Measurements from ENCODE around the gene APBB1IP.
A peak's percentile ranks its signal among the peaks of the same experiment; 100 is the strongest.

APBB1IP gene

GRCh38 chr10:26543567-26544306 is 105.6 kb downstream of the APBB1IP start:
- H3K27ac ChIP-seq (ENCODE audit: extremely low read depth, low read depth, low read length) = no peak overlapping the region
- POLR2A ChIA-PET = no interaction called here
- H3K4me1 ChIP-seq (ENCODE audit: control insufficient read depth, insufficient read depth, low read length) = no peaks in the 10 kb centered on the region
- TF ChIP-seq ZNF670 (tag by site-specific recombination; IDR thresholded peaks at IDR 0.05; ENCODE audit: low read depth) (no peak), ZFHX2 (tag by site-specific recombination; conservative IDR thresholded peaks at IDR 0.05) (no peak)
- CTCF ChIA-PET = no interaction called here
- H3K9me3 ChIP-seq (ENCODE audit: control insufficient read depth, insufficient read depth, low read depth, low read length) = no peaks in the 10 kb centered on the region
- no peak overlapping the region for H3K4me3 ChIP-seq (ENCODE audit: low read depth, low read length)
- H3K36me3 ChIP-seq (ENCODE audit: control insufficient read depth in 2 of 2, insufficient read depth in 1 of 2, low read length in 2 of 2) = no peaks in the 10 kb centered on the region

DNA sequence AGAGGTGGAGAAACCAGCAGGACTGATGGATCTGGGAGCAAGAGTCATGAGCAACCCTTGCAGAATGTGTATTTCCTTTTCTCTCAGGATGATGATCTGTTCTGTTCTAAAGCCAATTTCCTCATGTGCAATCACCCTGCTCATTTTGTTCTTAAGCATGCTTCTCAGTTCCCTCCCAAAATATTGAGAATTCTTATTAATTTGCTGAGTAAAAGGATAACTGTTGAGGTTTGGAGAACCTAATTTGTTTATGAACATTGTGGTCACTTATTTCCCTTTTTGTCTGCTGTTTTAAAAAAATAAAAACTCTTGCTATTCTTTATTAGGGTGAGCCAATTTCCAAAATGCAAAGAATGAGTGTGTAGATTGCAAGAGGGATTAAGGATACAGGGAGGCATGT is 106.8 kb downstream of the APBB1IP start:
- POLR2A ChIA-PET = no interaction called here
- CTCF ChIA-PET = no interaction called here
- TF ChIP-seq SP2 (tag by site-specific recombination; IDR thresholded peaks at IDR 0.05) = no peak
- TF ChIP-seq REPIN1 (tag by site-specific recombination; IDR thresholded peaks at IDR 0.05; ENCODE audit: low read depth) = no peak
- TF ChIP-seq ZNF19 (tag by site-specific recombination; IDR thresholded peaks at IDR 0.05; ENCODE audit: low read depth) = no peak
- no peak for TF ChIP-seq MZF1 (tag by site-specific recombination; IDR thresholded peaks at IDR 0.05; ENCODE audit: borderline replicate concordance)
- no peaks in the 10 kb centered on the region for H3K36me3 ChIP-seq (ENCODE audit: control insufficient read depth in 2 of 2, insufficient read depth in 1 of 2, low read length in 2 of 2)
- no peaks in the 10 kb centered on the region for H3K4me1 ChIP-seq (ENCODE audit: control insufficient read depth, insufficient read depth, low read length)
- no peaks in the 10 kb centered on the region for H3K9me3 ChIP-seq (ENCODE audit: control insufficient read depth, insufficient read depth, low read depth, low read length)
- no peak overlapping the region for H3K4me3 ChIP-seq (ENCODE audit: low read depth, low read length)
- no peak overlapping the region for H3K27ac ChIP-seq (ENCODE audit: extremely low read depth, low read depth, low read length)

GRCh38 chr10:26550774-26551526 is 112.8 kb downstream of the APBB1IP start:
- no peak for TF ChIP-seq ZEB2 (tag by site-specific recombination; IDR thresholded peaks at IDR 0.05)
- no peak for TF ChIP-seq ZNF530 (tag by site-specific recombination; IDR thresholded peaks at IDR 0.05; ENCODE audit: low read depth)
- 0 out of 2 replicates have a peak, but pooled peaks have one; percentile 8 for TF ChIP-seq ZNF654 (tag by site-specific recombination; IDR thresholded peaks at IDR 0.05; ENCODE audit: low read depth)
- no peak for TF ChIP-seq ZNF138 (tag by site-specific recombination; IDR thresholded peaks at IDR 0.05; ENCODE audit: borderline replicate concordance)
- Histone ChIP-seq H3K27ac (ENCODE audit: extremely low read depth, low read depth, low read length) (no peak overlapping the region), H3K36me3 (ENCODE audit: control insufficient read depth in 2 of 2, insufficient read depth in 1 of 2, low read length in 2 of 2) (no peaks in the 10 kb centered on the region), H3K9me3 (ENCODE audit: control insufficient read depth, insufficient read depth, low read depth, low read length) (no peaks in the 10 kb centered on the region), H3K4me1 (ENCODE audit: control insufficient read depth, insufficient read depth, low read length) (no peaks in the 10 kb centered on the region), H3K4me3 (ENCODE audit: low read depth, low read length) (no peak overlapping the region)
- ChIA-PET CTCF (interaction anchor here (0.5 to 1.0 kb wide), 2 partner anchors 216 to 824 kb away, joined by 5 to 6 read pairs; no protein-coding TSS in a partner anchor), POLR2A (no interaction called here)

GRCh38 chr10:26554246-26554645 is 116.1 kb downstream of the APBB1IP start:
- no peaks in the 10 kb centered on the region for H3K4me1 ChIP-seq (ENCODE audit: control insufficient read depth, insufficient read depth, low read length)
- ChIA-PET POLR2A (no interaction called here), CTCF (interaction anchor here (0.8 to 8.6 kb wide), 3 partner anchors 218 to 796 kb away, joined by 3 to 133 read pairs (median 4); no protein-coding TSS in a partner anchor)
- H3K4me3 ChIP-seq (ENCODE audit: low read depth, low read length) = no peak overlapping the region
- H3K27ac ChIP-seq (ENCODE audit: extremely low read depth, low read depth, low read length) = no peak overlapping the region
- no peaks in the 10 kb centered on the region for H3K36me3 ChIP-seq (ENCODE audit: control insufficient read depth in 2 of 2, insufficient read depth in 1 of 2, low read length in 2 of 2)
- no peaks in the 10 kb centered on the region for H3K9me3 ChIP-seq (ENCODE audit: control insufficient read depth, insufficient read depth, low read depth, low read length)
- no peak for TF ChIP-seq ZNF626 (tag by site-specific recombination; IDR thresholded peaks at IDR 0.05)
- TF ChIP-seq REST (tag by site-specific recombination; IDR thresholded peaks at IDR 0.05) = no peak
- TF ChIP-seq HOXA7 (CRISPR knock-in tag; IDR thresholded peaks at IDR 0.05; ENCODE audit: borderline replicate concordance) = no peak
- TF ChIP-seq, protein P1, sequence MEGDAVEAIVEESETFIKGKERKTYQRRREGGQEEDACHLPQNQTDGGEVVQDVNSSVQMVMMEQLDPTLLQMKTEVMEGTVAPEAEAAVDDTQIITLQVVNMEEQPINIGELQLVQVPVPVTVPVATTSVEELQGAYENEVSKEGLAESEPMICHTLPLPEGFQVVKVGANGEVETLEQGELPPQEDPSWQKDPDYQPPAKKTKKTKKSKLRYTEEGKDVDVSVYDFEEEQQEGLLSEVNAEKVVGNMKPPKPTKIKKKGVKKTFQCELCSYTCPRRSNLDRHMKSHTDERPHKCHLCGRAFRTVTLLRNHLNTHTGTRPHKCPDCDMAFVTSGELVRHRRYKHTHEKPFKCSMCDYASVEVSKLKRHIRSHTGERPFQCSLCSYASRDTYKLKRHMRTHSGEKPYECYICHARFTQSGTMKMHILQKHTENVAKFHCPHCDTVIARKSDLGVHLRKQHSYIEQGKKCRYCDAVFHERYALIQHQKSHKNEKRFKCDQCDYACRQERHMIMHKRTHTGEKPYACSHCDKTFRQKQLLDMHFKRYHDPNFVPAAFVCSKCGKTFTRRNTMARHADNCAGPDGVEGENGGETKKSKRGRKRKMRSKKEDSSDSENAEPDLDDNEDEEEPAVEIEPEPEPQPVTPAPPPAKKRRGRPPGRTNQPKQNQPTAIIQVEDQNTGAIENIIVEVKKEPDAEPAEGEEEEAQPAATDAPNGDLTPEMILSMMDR (tag by site-specific recombination; IDR thresholded peaks at IDR 0.05) = no peak
- no peak for TF ChIP-seq IKZF3 (tag by site-specific recombination; IDR thresholded peaks at IDR 0.05)
- TF ChIP-seq SALL2 (tag by site-specific recombination; IDR thresholded peaks at IDR 0.05; ENCODE audit: borderline replicate concordance) = no peak
- no peak for TF ChIP-seq ZBTB48 (tag by site-specific recombination; IDR thresholded peaks at IDR 0.05)
- no peak for TF ChIP-seq ZNF211 (tag by site-specific recombination; IDR thresholded peaks at IDR 0.05; ENCODE audit: low read depth)
- TF ChIP-seq ZSCAN18 (tag by site-specific recombination; IDR thresholded peaks at IDR 0.05) = no peak

Measured in HEK293 (cell line).